ENCODE data around the gene IL18BP.

Gene IL18BP

DNA sequence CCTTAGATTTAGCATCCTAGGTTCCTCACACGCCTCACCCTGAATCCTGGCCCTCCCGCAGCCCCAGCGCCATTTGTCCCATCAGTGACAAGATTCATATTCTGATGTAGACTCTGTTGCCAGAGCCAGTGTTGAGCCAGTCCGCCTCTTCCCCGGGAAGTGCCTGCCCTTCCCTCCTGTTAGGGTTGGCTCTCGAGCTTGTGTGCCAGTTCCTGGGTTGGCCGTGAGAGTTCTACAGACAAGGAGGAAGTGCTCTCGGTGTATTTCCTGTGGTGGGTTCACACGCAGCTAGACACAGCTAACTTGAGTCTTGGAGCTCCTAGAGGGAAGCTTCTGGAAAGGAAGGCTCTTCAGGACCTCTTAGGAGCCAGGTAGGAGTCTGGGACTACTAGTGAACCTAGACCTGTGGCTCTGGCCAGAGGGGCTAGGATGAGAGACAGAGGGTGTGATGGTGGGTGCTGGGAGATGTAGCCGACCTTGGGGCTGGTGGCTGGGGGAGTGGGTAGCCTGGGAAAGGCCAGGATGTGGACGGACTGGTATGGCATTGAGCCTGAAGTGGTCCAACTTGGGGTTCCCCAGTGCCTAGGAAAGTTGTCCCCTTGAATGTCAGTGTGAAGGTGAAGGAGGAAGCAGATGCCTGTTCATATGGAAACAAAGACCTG, at the start of gene IL18BP:
Gene IL18BP (plus strand): TSS at position 261 of the 662 bp plus-strand sequence. CDS start 1,076 bp downstream, outside the sequence.
- Mint-ChIP-seq H3K4me1 (peaks cover 30% of the 10 kb centered on the region), H3K4me3 (peak within 1 kb of the TSS; percentile 69 to 76), H3K27me3 (no peaks in the 10 kb centered on the region), H3K9me3 (no peaks in the 10 kb centered on the region), H3K27ac (peak within 1 kb of the TSS; percentile 89 to 97)
- DNase-seq, result no peak
- ATAC-seq, result peak; percentile 55

DNA sequence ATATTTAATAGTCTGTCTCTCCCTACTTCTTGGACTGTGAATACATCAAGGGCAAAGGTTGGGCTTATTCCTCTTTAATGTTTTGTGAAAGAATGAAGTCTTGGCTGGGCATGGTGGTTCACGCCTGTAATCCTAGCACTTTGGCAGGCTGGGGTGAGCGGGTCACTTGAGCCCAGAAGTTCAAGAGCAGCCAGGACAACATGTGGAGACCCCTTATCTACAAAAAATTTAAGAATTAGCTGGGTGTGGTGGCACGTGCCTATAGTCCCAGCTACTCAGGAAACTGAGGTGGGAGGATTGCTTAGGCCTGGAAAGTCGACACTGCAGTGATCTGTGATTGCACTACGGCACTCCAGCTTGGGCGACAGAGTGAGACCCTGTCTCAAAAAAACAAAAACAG, 49.7 kb upstream of the IL18BP start:
- Mint-ChIP-seq H3K27me3 (no peaks in the 10 kb centered on the region), H3K4me3 (no peak overlapping the region), H3K27ac (no peak overlapping the region)

DNA sequence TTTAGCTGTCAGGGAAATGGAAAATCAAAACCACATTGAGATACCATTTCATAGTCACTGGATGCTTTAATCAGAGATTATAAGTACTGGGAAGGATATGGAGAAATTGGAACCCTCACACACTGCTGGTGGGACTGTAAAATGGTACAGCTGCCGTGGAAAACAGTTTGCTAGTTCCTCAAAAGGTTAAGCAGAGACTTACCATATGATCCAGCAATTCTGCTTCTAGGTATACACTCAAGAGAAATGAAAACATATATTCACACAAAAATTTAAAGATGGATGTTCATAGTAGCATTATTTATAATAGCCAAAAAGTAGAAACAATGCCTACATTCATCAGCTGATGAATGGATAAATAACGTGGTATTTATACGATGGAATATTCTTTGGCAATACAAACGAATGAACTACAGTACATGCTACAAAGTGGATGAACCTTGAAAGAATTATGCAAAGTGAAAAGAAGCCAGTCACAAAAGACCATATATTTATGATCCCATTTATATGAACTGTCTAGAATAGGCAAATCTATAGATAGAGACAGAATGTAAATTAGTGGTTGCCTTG, 46.9 kb upstream of the IL18BP start:
- no peaks in the 10 kb centered on the region for H3K9me3 Mint-ChIP-seq
- no peaks in the 10 kb centered on the region for H3K27me3 Mint-ChIP-seq
- H3K4me3 Mint-ChIP-seq, result no peak overlapping the region
- ATAC-seq (no peak), DNase-seq (no peak)
- peaks cover 17% of the 10 kb centered on the region for H3K4me1 Mint-ChIP-seq
- H3K27ac Mint-ChIP-seq, result no peak overlapping the region

More for the DNA sequence above, 49.7 kb upstream of the IL18BP start:
- Mint-ChIP-seq H3K9me3 (no peaks in the 10 kb centered on the region), H3K4me1 (peaks cover 20% of the 10 kb centered on the region)
- DNase-seq, result no peak
- ATAC-seq, result no peak

DNA sequence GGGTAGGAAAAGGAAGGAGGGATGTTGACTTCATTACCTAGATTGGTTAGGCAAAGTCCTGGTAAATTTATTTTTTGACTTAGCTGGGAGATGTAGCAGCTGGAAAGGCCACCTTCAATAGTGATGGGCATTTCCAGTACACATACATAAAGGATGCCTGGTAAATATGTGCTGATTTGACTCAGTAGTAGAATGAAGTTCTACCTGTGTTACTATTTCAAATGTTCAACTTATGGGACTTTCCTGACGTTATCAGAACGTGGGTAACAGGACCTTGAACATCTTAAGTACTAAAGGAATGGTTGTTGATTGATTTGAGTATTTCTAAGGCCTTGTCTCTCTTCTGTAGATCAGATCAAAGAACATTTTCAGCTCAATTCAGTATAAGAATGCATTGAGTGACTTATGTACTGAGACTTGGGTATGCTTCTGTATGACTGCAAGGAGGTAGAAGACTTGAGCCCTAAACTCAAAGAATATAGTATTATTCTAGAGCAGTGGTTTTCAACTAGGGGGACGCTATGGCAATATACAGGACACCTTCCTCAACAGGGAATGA, 42.7 kb upstream of the IL18BP start:
- Mint-ChIP-seq H3K27me3 (no peaks in the 10 kb centered on the region), H3K4me1 (peaks cover 6% of the 10 kb centered on the region), H3K9me3 (peaks cover 0 to 4% of the 10 kb centered on the region in 2 donors), H3K27ac (no peak overlapping the region), H3K4me3 (no peak overlapping the region)
- DNase-seq, result no peak
- ATAC-seq, result no peak

DNA sequence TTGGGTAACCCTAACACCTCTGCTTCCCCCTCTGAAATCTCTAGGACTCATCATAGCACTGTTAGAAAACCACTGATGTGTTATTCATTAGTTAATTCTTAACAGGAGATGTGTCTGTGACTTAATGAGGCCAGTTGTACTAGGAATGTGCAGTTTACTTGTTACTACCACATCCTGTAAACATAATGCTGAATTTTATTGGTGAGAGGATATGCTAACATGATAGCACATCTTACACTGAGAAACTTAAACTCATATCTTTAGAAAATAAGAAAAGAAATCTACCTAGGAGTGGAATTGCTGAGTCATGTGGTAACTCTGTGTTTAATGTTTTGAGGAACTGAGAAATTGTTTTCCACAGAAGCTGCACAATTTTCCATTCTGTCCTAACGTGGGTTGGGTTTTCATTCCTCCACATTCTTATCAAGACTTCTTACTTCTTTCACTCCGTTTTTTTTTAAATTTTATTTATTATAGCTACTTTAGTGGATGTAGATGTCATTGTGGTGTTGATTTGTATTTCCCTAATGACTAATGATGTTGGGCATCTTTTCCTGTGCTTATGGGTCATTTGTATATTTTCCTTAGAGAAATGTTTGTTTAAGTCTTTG, 36.2 kb upstream of the IL18BP start:
- ATAC-seq (peak; percentile 81), DNase-seq (no peak)
- no peaks in the 10 kb centered on the region for H3K27me3 Mint-ChIP-seq
- peaks cover 18% of the 10 kb centered on the region for H3K4me1 Mint-ChIP-seq
- peak overlapping the region in 1 of 2 donors; percentile 54 for H3K4me3 Mint-ChIP-seq
- H3K9me3 Mint-ChIP-seq, result peaks cover 0 to 7% of the 10 kb centered on the region in 2 donors
- H3K27ac Mint-ChIP-seq, result peak overlapping the region in 1 of 2 donors; percentile 81

DNA sequence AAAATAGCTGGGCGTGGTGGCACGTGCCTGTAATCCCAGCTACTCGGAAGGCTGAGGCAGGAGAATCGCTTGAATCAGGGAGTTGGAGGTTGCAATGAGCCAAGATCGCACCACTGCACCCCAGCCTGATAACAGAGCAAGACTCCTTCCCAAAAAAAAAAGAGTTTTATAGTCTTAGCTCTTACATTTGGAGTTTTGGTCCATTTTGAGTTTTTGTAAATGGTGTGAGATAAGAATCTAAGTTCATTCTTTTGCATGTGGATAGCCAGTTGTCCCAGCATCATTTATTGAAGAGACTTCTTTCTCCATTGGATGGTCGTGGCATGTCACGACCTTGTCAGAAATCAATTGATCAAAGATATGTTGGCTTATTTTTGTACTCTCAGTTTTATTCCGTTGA, 35.2 kb upstream of the IL18BP start:
- peaks cover 18% of the 10 kb centered on the region for H3K4me1 Mint-ChIP-seq
- H3K27me3 Mint-ChIP-seq, result no peaks in the 10 kb centered on the region
- DNase-seq (no peak), ATAC-seq (no peak)
- no peak overlapping the region for H3K27ac Mint-ChIP-seq
- H3K4me3 Mint-ChIP-seq, result no peak overlapping the region
- H3K9me3 Mint-ChIP-seq, result peaks cover 0 to 7% of the 10 kb centered on the region in 2 donors

DNA sequence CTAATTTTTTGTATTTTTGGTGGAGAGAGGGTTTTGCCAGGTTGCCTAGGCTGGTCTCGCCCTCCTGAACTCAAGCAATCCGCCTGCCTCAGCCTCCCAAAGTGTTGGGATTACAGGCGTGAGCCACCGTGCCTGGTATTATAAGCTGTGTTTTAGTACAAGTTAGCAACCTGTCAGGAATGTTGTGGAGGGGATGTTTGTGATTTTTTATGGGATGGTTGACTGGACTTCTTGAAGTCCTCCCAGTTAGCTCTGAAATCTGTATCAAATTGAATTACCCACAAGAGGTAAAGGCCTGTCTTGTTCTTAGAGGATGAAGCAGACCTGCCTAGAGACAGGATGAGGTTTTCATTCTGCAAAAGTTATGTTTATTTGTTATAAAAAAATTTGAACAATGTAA, 34.1 kb upstream of the IL18BP start:
- peaks cover 0 to 7% of the 10 kb centered on the region in 2 donors for H3K9me3 Mint-ChIP-seq
- H3K27me3 Mint-ChIP-seq, result no peaks in the 10 kb centered on the region
- ATAC-seq (no peak), DNase-seq (no peak)
- H3K27ac Mint-ChIP-seq, result no peak overlapping the region
- no peak overlapping the region for H3K4me3 Mint-ChIP-seq
- peaks cover 20% of the 10 kb centered on the region for H3K4me1 Mint-ChIP-seq

DNA sequence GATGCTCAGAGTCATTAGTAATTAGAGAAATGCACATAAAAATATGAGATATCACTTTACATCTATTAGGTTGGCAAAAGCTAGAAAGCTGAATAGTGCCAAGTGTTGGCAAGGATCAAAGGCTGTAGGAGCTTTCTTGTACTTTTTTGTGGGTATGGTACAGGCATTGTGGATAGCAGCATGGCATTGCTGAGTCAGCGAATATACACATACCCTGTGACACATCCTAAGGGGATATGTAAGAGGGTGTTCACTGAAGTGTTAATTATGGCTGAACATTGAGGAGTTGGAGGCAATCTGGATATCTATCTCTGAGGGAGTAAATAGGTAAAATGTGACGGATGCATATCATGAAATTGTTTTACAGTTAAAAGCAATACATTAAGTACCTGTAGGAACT, 27.0 kb upstream of the IL18BP start:
- no peak for DNase-seq
- no peak overlapping the region for H3K27ac Mint-ChIP-seq
- ATAC-seq, result no peak
- H3K27me3 Mint-ChIP-seq, result no peaks in the 10 kb centered on the region
- H3K4me1 Mint-ChIP-seq, result peaks cover 8% of the 10 kb centered on the region
- no peaks in the 10 kb centered on the region for H3K9me3 Mint-ChIP-seq
- H3K4me3 Mint-ChIP-seq, result no peak overlapping the region

DNA sequence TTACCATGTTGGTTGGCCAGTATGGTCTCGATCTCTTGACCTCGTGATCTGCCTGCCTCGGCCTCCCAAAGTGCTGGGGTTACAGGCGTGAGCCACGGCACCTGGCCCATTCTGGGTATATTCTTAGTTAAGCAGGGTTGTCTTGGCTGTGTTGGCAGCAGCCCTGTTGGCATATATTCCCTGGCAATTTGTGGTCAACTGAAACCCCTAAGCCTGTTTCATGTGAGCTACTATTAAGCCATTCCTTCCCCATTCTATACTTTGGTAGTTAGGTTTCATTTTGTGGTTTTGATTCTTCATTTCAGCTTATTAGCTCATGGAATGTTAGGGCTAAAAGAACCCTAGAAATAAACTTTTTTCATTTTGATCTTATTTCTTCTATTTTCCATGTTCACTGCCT, 22.2 kb upstream of the IL18BP start:
- Mint-ChIP-seq H3K27me3 (no peaks in the 10 kb centered on the region), H3K4me3 (no peak overlapping the region), H3K4me1 (no peaks in the 10 kb centered on the region), H3K27ac (peak overlapping the region in 1 of 2 donors; percentile 33), H3K9me3 (no peaks in the 10 kb centered on the region)
- ATAC-seq, result no peak
- DNase-seq, result no peak

DNA sequence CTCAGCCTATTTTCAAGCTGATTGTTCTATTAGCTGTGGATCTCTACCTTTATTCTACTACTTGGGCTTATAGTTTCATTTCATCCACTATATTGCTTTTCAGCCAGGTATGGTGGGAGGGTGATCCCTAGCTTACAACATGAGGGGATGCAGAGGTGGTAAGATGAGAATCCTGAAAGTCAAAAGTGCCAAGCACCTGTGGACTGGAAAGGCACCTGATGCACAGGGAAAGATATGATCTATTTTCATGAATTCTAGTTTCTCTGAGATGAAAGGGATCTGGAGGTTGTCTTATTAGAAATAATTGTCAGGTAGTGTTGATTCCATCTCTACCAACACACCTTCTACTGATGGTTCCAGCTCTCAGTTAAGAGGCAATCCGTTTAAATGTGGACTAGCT, 21.6 kb upstream of the IL18BP start:
- no peak for ATAC-seq
- H3K27me3 Mint-ChIP-seq, result no peaks in the 10 kb centered on the region
- no peak overlapping the region for H3K27ac Mint-ChIP-seq
- H3K4me3 Mint-ChIP-seq, result no peak overlapping the region
- no peaks in the 10 kb centered on the region for H3K9me3 Mint-ChIP-seq
- H3K4me1 Mint-ChIP-seq, result no peaks in the 10 kb centered on the region
- no peak for DNase-seq

DNA sequence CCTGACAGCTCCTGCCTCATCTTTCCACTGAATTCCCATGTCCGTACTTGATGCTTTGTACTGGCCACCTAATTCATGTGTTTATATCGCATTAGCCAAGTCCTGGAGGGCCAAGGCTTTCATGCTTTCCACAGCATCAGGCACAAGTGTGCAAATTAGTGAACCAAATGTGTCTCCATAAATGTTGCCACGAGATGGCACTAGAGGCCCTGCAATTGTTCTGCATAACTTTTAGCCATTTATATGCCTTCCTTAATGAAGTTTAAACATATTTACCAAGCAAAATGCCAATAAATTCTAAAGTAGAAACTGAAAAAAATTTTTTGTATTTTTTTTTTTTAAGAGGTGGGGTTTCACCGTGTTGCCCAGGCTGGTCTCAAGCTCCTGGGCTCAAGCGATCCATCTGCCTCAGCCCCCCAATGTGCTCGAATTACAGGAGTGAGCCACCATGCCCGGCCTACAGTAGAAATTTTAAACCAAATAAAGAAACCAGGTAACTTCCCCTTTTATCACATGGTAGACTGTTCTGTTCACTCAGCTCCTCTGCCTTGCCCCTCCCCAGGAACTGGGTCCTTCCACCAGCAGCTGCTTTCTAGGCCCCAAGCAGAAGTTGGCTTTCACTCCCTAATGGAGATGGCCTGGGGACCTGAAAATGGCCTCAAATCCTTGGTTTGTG, 20.8 kb upstream of the IL18BP start:
- no peaks in the 10 kb centered on the region for H3K4me1 Mint-ChIP-seq
- ATAC-seq (no peak), DNase-seq (peak; percentile 34 to 45)
- H3K4me3 Mint-ChIP-seq, result no peak overlapping the region
- H3K27me3 Mint-ChIP-seq, result no peaks in the 10 kb centered on the region
- no peaks in the 10 kb centered on the region for H3K9me3 Mint-ChIP-seq
- peak overlapping the region in 1 of 2 donors; percentile 43 for H3K27ac Mint-ChIP-seq

DNA sequence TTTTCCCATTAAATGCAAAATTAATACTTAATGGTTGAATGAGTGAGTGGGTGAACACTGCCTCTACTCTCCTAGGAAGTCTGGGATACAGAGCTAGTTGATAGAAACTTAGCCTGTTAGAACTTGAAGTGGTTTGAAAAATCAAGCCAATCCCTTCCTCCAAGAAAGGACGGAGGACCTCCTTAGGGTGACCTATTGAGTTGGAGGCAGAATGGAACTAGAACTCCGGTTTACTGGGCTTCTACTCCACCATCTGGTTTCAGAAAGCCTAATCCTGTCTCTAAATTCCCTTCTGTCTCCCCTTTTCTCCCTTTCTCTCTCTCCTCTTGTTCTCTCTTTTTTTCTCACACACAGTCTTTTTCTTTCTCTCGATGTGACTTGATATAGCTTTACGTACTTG, 19.6 kb upstream of the IL18BP start:
- no peak overlapping the region for H3K4me3 Mint-ChIP-seq
- DNase-seq, result no peak
- H3K4me1 Mint-ChIP-seq, result no peaks in the 10 kb centered on the region
- H3K27ac Mint-ChIP-seq, result no peak overlapping the region
- ATAC-seq, result no peak
- no peaks in the 10 kb centered on the region for H3K27me3 Mint-ChIP-seq
- H3K9me3 Mint-ChIP-seq, result no peaks in the 10 kb centered on the region

DNA sequence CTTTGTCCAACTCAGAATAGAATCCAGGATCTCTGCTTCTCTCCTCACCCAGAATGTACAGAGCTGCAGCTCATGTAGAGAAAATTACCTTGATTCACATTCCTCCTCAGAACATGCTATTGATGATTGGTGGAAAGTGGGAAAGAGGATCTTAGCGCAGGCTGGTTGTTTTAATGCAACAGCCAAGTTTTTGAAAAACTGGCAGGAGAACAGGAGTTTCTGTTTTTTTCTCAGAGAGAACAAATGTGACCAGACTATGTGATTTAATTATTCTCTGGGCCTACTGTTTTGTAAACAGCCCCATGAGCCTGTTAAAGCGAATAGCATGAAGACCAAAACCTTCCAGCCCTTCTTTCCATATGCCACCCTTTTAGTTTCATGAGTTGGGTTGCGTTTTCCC, 19.1 kb upstream of the IL18BP start:
- H3K9me3 Mint-ChIP-seq, result no peaks in the 10 kb centered on the region
- DNase-seq, result no peak
- no peaks in the 10 kb centered on the region for H3K4me1 Mint-ChIP-seq
- no peak overlapping the region for H3K4me3 Mint-ChIP-seq
- ATAC-seq, result no peak
- H3K27me3 Mint-ChIP-seq, result no peaks in the 10 kb centered on the region
- H3K27ac Mint-ChIP-seq, result no peak overlapping the region

DNA sequence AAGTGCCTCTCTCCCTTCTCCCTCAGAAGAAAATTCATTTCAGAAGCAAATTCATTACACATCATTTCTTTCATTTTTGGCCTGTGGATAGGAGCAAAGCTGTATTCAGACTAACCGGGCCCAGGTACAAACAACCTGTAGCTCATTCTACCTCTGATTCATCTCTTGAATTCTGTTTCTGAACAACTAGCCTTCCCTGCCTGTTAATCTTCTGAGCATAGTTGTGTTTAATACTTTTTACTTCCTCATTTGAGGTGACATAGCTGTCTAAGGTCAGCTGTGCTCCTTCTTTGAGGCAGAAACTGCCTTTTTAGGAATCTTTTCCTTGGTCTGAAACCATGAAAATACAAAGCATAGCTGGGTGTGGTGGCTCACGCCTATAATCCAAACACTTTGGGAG, 12.6 kb upstream of the IL18BP start:
- no peaks in the 10 kb centered on the region for H3K9me3 Mint-ChIP-seq
- ATAC-seq, result no peak

DNA sequence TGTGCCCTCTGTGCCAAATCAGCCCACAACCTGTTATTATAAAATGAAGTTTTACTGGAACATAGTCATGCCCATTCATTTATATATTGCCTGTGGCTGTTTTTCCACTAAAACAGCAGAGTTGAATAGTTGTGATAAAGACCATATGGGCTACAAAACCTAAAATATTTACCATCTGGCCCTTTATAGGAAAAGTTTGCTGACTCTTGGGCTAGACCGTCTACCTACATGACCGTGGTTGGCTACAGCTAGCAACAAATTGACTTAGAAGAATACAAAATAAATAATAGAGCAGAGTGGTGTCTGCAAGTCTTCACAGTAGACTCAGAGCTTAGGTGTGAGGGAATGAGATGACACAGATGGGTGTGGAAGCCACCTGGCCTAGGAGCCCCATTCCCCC, 11.2 kb upstream of the IL18BP start:
- Mint-ChIP-seq H3K4me3 (no peak overlapping the region), H3K4me1 (no peaks in the 10 kb centered on the region), H3K9me3 (no peaks in the 10 kb centered on the region), H3K27ac (no peak overlapping the region), H3K27me3 (no peaks in the 10 kb centered on the region)
- DNase-seq (no peak), ATAC-seq (no peak)

More for the DNA sequence above, 12.6 kb upstream of the IL18BP start:
- no peak for DNase-seq
- Mint-ChIP-seq H3K4me3 (no peak overlapping the region), H3K27me3 (no peaks in the 10 kb centered on the region), H3K27ac (no peak overlapping the region), H3K4me1 (no peaks in the 10 kb centered on the region)

DNA sequence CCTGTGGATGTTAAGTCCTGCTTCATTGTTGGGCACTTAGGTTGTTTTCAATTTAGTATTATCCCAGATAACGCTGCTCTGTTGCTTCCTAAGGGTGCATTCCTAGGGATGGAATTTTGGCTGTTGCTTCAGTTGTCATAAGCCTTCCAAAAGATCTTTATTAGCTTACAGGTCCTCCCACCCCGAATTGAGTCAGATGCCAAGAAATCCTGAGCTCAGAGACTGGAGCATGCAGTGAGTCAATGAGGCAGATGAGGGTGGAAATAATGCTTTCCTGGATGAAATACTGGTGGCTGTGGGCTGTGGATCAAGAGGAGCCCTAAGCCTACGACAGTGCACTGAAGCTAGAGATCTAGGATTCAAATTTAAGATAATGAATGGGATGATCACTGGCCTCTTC, 10.7 kb upstream of the IL18BP start:
- Mint-ChIP-seq H3K27ac (peak overlapping the region in 1 of 2 donors; percentile 72), H3K27me3 (no peaks in the 10 kb centered on the region), H3K4me1 (no peaks in the 10 kb centered on the region), H3K9me3 (no peaks in the 10 kb centered on the region), H3K4me3 (no peak overlapping the region)
- ATAC-seq (no peak), DNase-seq (no peak)
